Activated CD4-positive, alpha-beta T cell treated with anti-CD3 and anti-CD28 coated beads, Interleukin-2, amount 10 ng/mL, durations not matched to agents 24 days and 14 days (primary cell): ENCODE data around the gene CITED2. TPM values are rescaled to one million over a fixed set of nuclear protein-coding genes. Genes with fewer than 3 reads are reported as not detected.

Experiments
- DNase-seq: peaks from one replicate; pipeline ENCODE4 v3.0.0; 2022
- H3K27ac Mint-ChIP-seq: one replicate; pipeline ENCODE4 v1.8.0; 2022; ENCODE audit warnings: mild to moderate bottlenecking, mixed read lengths
- H3K27me3 Mint-ChIP-seq: one replicate; pipeline ENCODE4 v1.8.0; 2022; ENCODE audit warnings: mixed read lengths
- H3K36me3 Mint-ChIP-seq: one replicate; pipeline ENCODE4 v1.8.0; 2022; ENCODE audit warnings: low read depth, mild to moderate bottlenecking, mixed read lengths
- H3K4me1 Mint-ChIP-seq: one replicate; pipeline ENCODE4 v1.8.0; 2021; ENCODE audit warnings: mixed read lengths
- H3K4me3 Mint-ChIP-seq: one replicate; pipeline ENCODE4 v1.8.0; 2022; ENCODE audit warnings: mild to moderate bottlenecking, moderate library complexity, mixed read lengths
- H3K9me3 Mint-ChIP-seq: one replicate; pipeline ENCODE4 v1.8.0; 2021; ENCODE audit warnings: mixed read lengths
- intact Hi-C: fragments of 100-400 bp; cut with micrococcal nuclease; formaldehyde crosslinking; loops from one replicate; pipeline ENCODE4 v1.15.1; 2023
- total RNA-seq: library from RNA; stranded (reverse); gene quantifications from 2 replicates; pipeline ENCODE4 v1.2.3, GENCODE V29; 2022

The CITED2 gene
- total RNA-seq, 1 donor from 2014 or later: 49.0 TPM

- Mint-ChIP-seq H3K4me3 (no peak overlapping the region), H3K27me3 (peaks cover 15% of the 10 kb centered on the region), H3K27ac (no peak overlapping the region), H3K4me1 (no peaks in the 10 kb centered on the region), H3K36me3 (no peaks in the 10 kb centered on the region), H3K9me3 (no peaks in the 10 kb centered on the region)
- no peak for DNase-seq
- intact Hi-C loops: no loop called here
Observed at GRCh38 chr6:139395891-139396301, 21.4 kb upstream of the CITED2 start.

- intact Hi-C loops: no loop called here
- peaks cover 15% of the 10 kb centered on the region for H3K27me3 Mint-ChIP-seq
- no peaks in the 10 kb centered on the region for H3K36me3 Mint-ChIP-seq
- H3K4me3 Mint-ChIP-seq: no peak overlapping the region
- H3K27ac Mint-ChIP-seq: no peak overlapping the region
- DNase-seq: no peak
- no peaks in the 10 kb centered on the region for H3K4me1 Mint-ChIP-seq
- H3K9me3 Mint-ChIP-seq: no peaks in the 10 kb centered on the region
Observed at GRCh38 chr6:139395371-139395770, 20.9 kb upstream of the CITED2 start.

GRCh38 chr6:139394027-139394649 is 19.7 kb upstream of the CITED2 start:
- no peak for DNase-seq
- peaks cover 7% of the 10 kb centered on the region for H3K27me3 Mint-ChIP-seq
- H3K4me3 Mint-ChIP-seq: no peak overlapping the region
- H3K27ac Mint-ChIP-seq: no peak overlapping the region
- H3K36me3 Mint-ChIP-seq: no peaks in the 10 kb centered on the region
- intact Hi-C loops: no loop called here
- no peaks in the 10 kb centered on the region for H3K4me1 Mint-ChIP-seq
- H3K9me3 Mint-ChIP-seq: no peaks in the 10 kb centered on the region

GRCh38 chr6:139392794-139393193 is 18.3 kb upstream of the CITED2 start:
- H3K27ac Mint-ChIP-seq: no peak overlapping the region
- no peak overlapping the region for H3K4me3 Mint-ChIP-seq
- peaks cover 3% of the 10 kb centered on the region for H3K27me3 Mint-ChIP-seq
- DNase-seq: no peak
- H3K4me1 Mint-ChIP-seq: no peaks in the 10 kb centered on the region
- no peaks in the 10 kb centered on the region for H3K36me3 Mint-ChIP-seq
- intact Hi-C loops: no loop called here
- no peaks in the 10 kb centered on the region for H3K9me3 Mint-ChIP-seq

GRCh38 chr6:139391709-139392108 is 17.3 kb upstream of the CITED2 start:
- Mint-ChIP-seq H3K36me3 (no peaks in the 10 kb centered on the region), H3K4me3 (no peak overlapping the region), H3K9me3 (no peaks in the 10 kb centered on the region), H3K27me3 (peaks cover 5% of the 10 kb centered on the region), H3K4me1 (no peaks in the 10 kb centered on the region), H3K27ac (no peak overlapping the region)
- DNase-seq: no peak
- intact Hi-C loops: no loop called here

- Mint-ChIP-seq H3K36me3 (no peaks in the 10 kb centered on the region), H3K4me1 (no peaks in the 10 kb centered on the region), H3K27me3 (peaks cover 5% of the 10 kb centered on the region), H3K27ac (no peak overlapping the region), H3K9me3 (no peaks in the 10 kb centered on the region), H3K4me3 (no peak overlapping the region)
- no peak for DNase-seq
- intact Hi-C loops: no loop called here
Observed at GRCh38 chr6:139390447-139390846, 16.0 kb upstream of the CITED2 start.

GRCh38 chr6:139388384-139388783 is 13.9 kb upstream of the CITED2 start:
- intact Hi-C loops: no loop called here
- H3K4me3 Mint-ChIP-seq: no peak overlapping the region
- no peaks in the 10 kb centered on the region for H3K4me1 Mint-ChIP-seq
- H3K36me3 Mint-ChIP-seq: no peaks in the 10 kb centered on the region
- H3K9me3 Mint-ChIP-seq: no peaks in the 10 kb centered on the region
- no peak for DNase-seq
- peaks cover 3% of the 10 kb centered on the region for H3K27me3 Mint-ChIP-seq
- no peak overlapping the region for H3K27ac Mint-ChIP-seq

GRCh38 chr6:139386404-139386803 is 12.0 kb upstream of the CITED2 start:
- Mint-ChIP-seq H3K4me1 (no peaks in the 10 kb centered on the region), H3K27ac (no peak overlapping the region), H3K4me3 (no peak overlapping the region), H3K36me3 (no peaks in the 10 kb centered on the region), H3K27me3 (peaks cover 8% of the 10 kb centered on the region), H3K9me3 (no peaks in the 10 kb centered on the region)
- no peak for DNase-seq
- intact Hi-C loops: no loop called here

GRCh38 chr6:139381216-139381865 is 6.9 kb upstream of the CITED2 start:
- Mint-ChIP-seq H3K36me3 (no peaks in the 10 kb centered on the region), H3K27me3 (peaks cover 9% of the 10 kb centered on the region), H3K4me1 (peaks cover 7% of the 10 kb centered on the region), H3K4me3 (no peak overlapping the region), H3K27ac (no peak overlapping the region), H3K9me3 (no peaks in the 10 kb centered on the region)
- no peak for DNase-seq
- intact Hi-C loops: no loop called here

GRCh38 chr6:139380611-139381010 is 6.2 kb upstream of the CITED2 start:
- intact Hi-C loops: no loop called here
- peaks cover 9% of the 10 kb centered on the region for H3K27me3 Mint-ChIP-seq
- no peaks in the 10 kb centered on the region for H3K9me3 Mint-ChIP-seq
- H3K27ac Mint-ChIP-seq: no peak overlapping the region
- DNase-seq: no peak
- H3K36me3 Mint-ChIP-seq: no peaks in the 10 kb centered on the region
- peaks cover 12% of the 10 kb centered on the region for H3K4me1 Mint-ChIP-seq
- no peak overlapping the region for H3K4me3 Mint-ChIP-seq

GRCh38 chr6:139380168-139380567 is 5.7 kb upstream of the CITED2 start:
- peaks cover 9% of the 10 kb centered on the region for H3K27me3 Mint-ChIP-seq
- intact Hi-C loops: no loop called here
- H3K4me3 Mint-ChIP-seq: no peak overlapping the region

GRCh38 chr6:139378882-139379341 is 4.5 kb upstream of the CITED2 start:
- intact Hi-C loops: loop anchor here (5.0 to 10.0 kb wide), 3 partner anchors 63 to 516 kb away; no protein-coding TSS in a partner anchor
- DNase-seq: no peak
- Mint-ChIP-seq H3K27me3 (peaks cover 9% of the 10 kb centered on the region), H3K4me1 (peaks cover 19% of the 10 kb centered on the region), H3K9me3 (no peaks in the 10 kb centered on the region), H3K36me3 (peaks cover 5% of the 10 kb centered on the region), H3K4me3 (no peak overlapping the region), H3K27ac (no peak overlapping the region)

More at GRCh38 chr6:139380168-139380567, 5.7 kb upstream of the CITED2 start:
- DNase-seq: no peak
- Mint-ChIP-seq H3K4me1 (peaks cover 15% of the 10 kb centered on the region), H3K27ac (no peak overlapping the region), H3K36me3 (no peaks in the 10 kb centered on the region), H3K9me3 (no peaks in the 10 kb centered on the region)

- DNase-seq: no peak
- Mint-ChIP-seq H3K4me1 (peaks cover 21% of the 10 kb centered on the region), H3K36me3 (peaks cover 8% of the 10 kb centered on the region), H3K27ac (peak overlapping the region; percentile 20), H3K4me3 (no peak overlapping the region), H3K9me3 (no peaks in the 10 kb centered on the region), H3K27me3 (peaks cover 9% of the 10 kb centered on the region)
- intact Hi-C loops: loop anchor here (5.0 to 10.0 kb wide), 3 partner anchors 64 to 517 kb away; no protein-coding TSS in a partner anchor
Observed at GRCh38 chr6:139378226-139378625, 3.8 kb upstream of the CITED2 start.

- peaks cover 18% of the 10 kb centered on the region for H3K36me3 Mint-ChIP-seq
- H3K4me1 Mint-ChIP-seq: peaks cover 26% of the 10 kb centered on the region
- H3K27me3 Mint-ChIP-seq: peaks cover 3% of the 10 kb centered on the region
- H3K9me3 Mint-ChIP-seq: no peaks in the 10 kb centered on the region
- H3K4me3 Mint-ChIP-seq: no peak overlapping the region
- intact Hi-C loops: loop anchor here (5.0 to 10.0 kb wide), 3 partner anchors 66 to 518 kb away; no protein-coding TSS in a partner anchor
- no peak for DNase-seq
- H3K27ac Mint-ChIP-seq: peak overlapping the region; percentile 98
Observed at GRCh38 chr6:139376604-139377218, 2.3 kb upstream of the CITED2 start.
